Ramos (cell line): ENCODE data around the gene GRHL1.

Experiments used
- in situ Hi-C: fragments of 300-500 bp; cut with MboI; formaldehyde crosslinking; loops from one replicate; pipeline ENCODE4 v1.14.3; 2022; ENCODE audit warnings: low sequenced_read_pairs; ENCODE audit not compliant: unreplicated experiment

The GRHL1 gene

GRCh38 chr2:9948721-9949120 is 2.8 kb upstream of the GRHL1 start:
- in situ Hi-C loops = no loop called here

- in situ Hi-C loops = no loop called here
Measured at GRCh38 chr2:9949239-9949991, 2.1 kb upstream of the GRHL1 start.

- in situ Hi-C loops = no loop called here
Measured at GRCh38 chr2:9949992-9950520, 1.4 kb upstream of the GRHL1 start.

GRCh38 chr2:9950521-9951271 is 797 bp upstream of the GRHL1 start:
- in situ Hi-C loops = no loop called here

GRCh38 chr2:9951272-9951521 is 296 bp upstream of the GRHL1 start:
- in situ Hi-C loops = no loop called here

- in situ Hi-C loops = no loop called here
Measured at GRCh38 chr2:9952286-9952737, 819 bp downstream of the GRHL1 start.

- in situ Hi-C loops = no loop called here
Measured at GRCh38 chr2:9952856-9953503, 1.5 kb downstream of the GRHL1 start.

GRCh38 chr2:9954136-9954535 is 2.6 kb downstream of the GRHL1 start:
- in situ Hi-C loops = no loop called here

GRCh38 chr2:9958057-9958456 is 6.6 kb downstream of the GRHL1 start:
- in situ Hi-C loops = no loop called here

GRCh38 chr2:9959262-9959661 is 7.8 kb downstream of the GRHL1 start:
- in situ Hi-C loops = no loop called here

GRCh38 chr2:9961013-9961412 is 9.5 kb downstream of the GRHL1 start:
- in situ Hi-C loops = no loop called here

- in situ Hi-C loops = no loop called here
Measured at GRCh38 chr2:9964334-9964980, 13.0 kb downstream of the GRHL1 start.

- in situ Hi-C loops = no loop called here
Measured at GRCh38 chr2:9965119-9965822, 13.8 kb downstream of the GRHL1 start.

GRCh38 chr2:9966491-9967022 is 15.1 kb downstream of the GRHL1 start:
- in situ Hi-C loops = no loop called here

- in situ Hi-C loops = no loop called here
Measured at GRCh38 chr2:9967053-9967775, 15.7 kb downstream of the GRHL1 start.

GRCh38 chr2:9968553-9969497 is 17.3 kb downstream of the GRHL1 start:
- in situ Hi-C loops = no loop called here

GRCh38 chr2:9970200-9971044 is 18.9 kb downstream of the GRHL1 start:
- in situ Hi-C loops = no loop called here
